ENCODE results near the gene BRMS1. TPM values are rescaled to one million over a fixed set of nuclear protein-coding genes. Genes with fewer than 3 reads are reported as not detected.

BRMS1 gene
- polyA plus RNA-seq, 1 donor (not counting 4 experiments of a cell fraction or from before 2014, with no cell fraction given): 61.4 TPM

- TF ChIP-seq CTCF (optimal IDR thresholded peaks at IDR 0.05 in 1 of 3, IDR thresholded peaks at IDR 0.05 in 1 of 3, conservative IDR thresholded peaks at IDR 0.05 in 1 of 3; ENCODE audit: extremely low read depth in 1 of 3, insufficient read depth in 2 of 3, low read length in 3 of 3) (no peak), EZH2 (IDR thresholded peaks at IDR 0.05; ENCODE audit: low read length) (no peak)
- DNase-seq (ENCODE audit: low read depth, low spot score): no peak
- Histone ChIP-seq H3K36me3 (ENCODE audit: control insufficient read depth in 2 of 2, extremely low read depth in 1 of 2, insufficient read depth in 2 of 2, low read length in 2 of 2) (no peaks in the 10 kb centered on the region), H3K4me1 (ENCODE audit: control insufficient read depth, extremely low read depth, insufficient read depth, low read length) (no peaks in the 10 kb centered on the region), H3K27ac (ENCODE audit: control insufficient read depth, insufficient read depth, low read length) (no peak overlapping the region), H3K9me3 (ENCODE audit: control insufficient read depth, low read depth, low read length) (no peaks in the 10 kb centered on the region), H3K4me2 (ENCODE audit: control insufficient read depth, extremely low read depth, insufficient read depth, low read depth, low read length) (no peak overlapping the region), H4K20me1 (ENCODE audit: control insufficient read depth, extremely low read depth, insufficient read depth, low read length) (no peaks in the 10 kb centered on the region), H2AFZ (ENCODE audit: control insufficient read depth, low read length) (no peak overlapping the region), H3K79me2 (ENCODE audit: control insufficient read depth, insufficient read depth, low read length) (no peaks in the 10 kb centered on the region), H3K9ac (ENCODE audit: control insufficient read depth, extremely low read depth, insufficient read depth, low read length) (no peak overlapping the region), H3K4me3 (ENCODE audit: control insufficient read depth in 2 of 3, extremely low read depth in 1 of 3, insufficient read depth in 2 of 3, low read depth in 1 of 3, low read length in 3 of 3) (no peak overlapping the region), H3K27me3 (ENCODE audit: control insufficient read depth, extremely low read depth, insufficient read depth, low read length) (no peaks in the 10 kb centered on the region), H3K9me1 (ENCODE audit: control insufficient read depth, extremely low read depth, insufficient read depth, low read length) (no peaks in the 10 kb centered on the region)
- no peak for FAIRE-seq
- dilution Hi-C loops (cut with MboI; ENCODE audit: extremely low pct_ligation_motif_present, low sequenced_read_pairs): no loop called here
Observed at GRCh38 chr11:66302656-66303055, 42.2 kb downstream of the BRMS1 start.

GRCh38 chr11:66299186-66299585 lies 45.7 kb downstream of the BRMS1 start:
- Histone ChIP-seq H3K9me1 (ENCODE audit: control insufficient read depth, extremely low read depth, insufficient read depth, low read length) (no peaks in the 10 kb centered on the region), H3K4me3 (ENCODE audit: control insufficient read depth in 2 of 3, extremely low read depth in 1 of 3, insufficient read depth in 2 of 3, low read depth in 1 of 3, low read length in 3 of 3) (no peak overlapping the region), H3K36me3 (ENCODE audit: control insufficient read depth in 2 of 2, extremely low read depth in 1 of 2, insufficient read depth in 2 of 2, low read length in 2 of 2) (no peaks in the 10 kb centered on the region), H3K27me3 (ENCODE audit: control insufficient read depth, extremely low read depth, insufficient read depth, low read length) (peaks cover 3% of the 10 kb centered on the region), H4K20me1 (ENCODE audit: control insufficient read depth, extremely low read depth, insufficient read depth, low read length) (no peaks in the 10 kb centered on the region), H3K9ac (ENCODE audit: control insufficient read depth, extremely low read depth, insufficient read depth, low read length) (no peak overlapping the region), H3K9me3 (ENCODE audit: control insufficient read depth, low read depth, low read length) (no peaks in the 10 kb centered on the region), H3K27ac (ENCODE audit: control insufficient read depth, insufficient read depth, low read length) (no peak overlapping the region), H3K4me1 (ENCODE audit: control insufficient read depth, extremely low read depth, insufficient read depth, low read length) (no peaks in the 10 kb centered on the region), H2AFZ (ENCODE audit: control insufficient read depth, low read length) (no peak overlapping the region), H3K79me2 (ENCODE audit: control insufficient read depth, insufficient read depth, low read length) (no peaks in the 10 kb centered on the region), H3K4me2 (ENCODE audit: control insufficient read depth, extremely low read depth, insufficient read depth, low read depth, low read length) (no peak overlapping the region)
- TF ChIP-seq EZH2 (IDR thresholded peaks at IDR 0.05; ENCODE audit: low read length): no peak
- TF ChIP-seq CTCF (optimal IDR thresholded peaks at IDR 0.05 in 1 of 3, IDR thresholded peaks at IDR 0.05 in 1 of 3, conservative IDR thresholded peaks at IDR 0.05 in 1 of 3; ENCODE audit: extremely low read depth in 1 of 3, insufficient read depth in 2 of 3, low read length in 3 of 3): no peak
- FAIRE-seq (no peak), DNase-seq (ENCODE audit: low read depth, low spot score) (no peak)
- dilution Hi-C loops (cut with MboI; ENCODE audit: extremely low pct_ligation_motif_present, low sequenced_read_pairs): no loop called here
